Adrenal gland (tissue), 12 donors: ENCODE results near the gene NPPC. TPM values are rescaled to one million over a fixed set of nuclear protein-coding genes. Genes with fewer than 3 reads are reported as not detected.

ENCODE experiments used
- DNase-seq, 7 donors: peaks; one replicate each; pipeline ENCODE4 v3.0.0-alpha.2; 2019 to 2020
- H3K27ac ChIP-seq, 5 donors: fragments of 200-600 bp; sonication (generic) in 4 of 5; 1 replicate in 3 of 5; 2 replicates in 2 of 5; pipeline versions ENCODE4 v1.5.1 to v1.8.0; 2016 to 2020; ENCODE audit warnings: mild to moderate bottlenecking in 1 of 5
- H3K27me3 ChIP-seq: fragments of 200-600 bp; 2 replicates; pipeline ENCODE4 v1.8.0; 2021
- H3K36me3 ChIP-seq, 2 donors: fragments of 200-600 bp; replicated peaks in 1 of 2; 1 replicate in 1 of 2; 2 replicates in 1 of 2; pipeline versions ENCODE4 v1.5.1 to v1.8.0; 2018 to 2022
- H3K4me1 ChIP-seq, 2 donors: fragments of 200-600 bp; replicated peaks in 1 of 2; 1 replicate in 1 of 2; 2 replicates in 1 of 2; pipeline versions ENCODE4 v1.5.1 to v1.8.0; 2018 to 2021
- H3K4me3 ChIP-seq, 4 donors: fragments of 200-600 bp; sonication (generic) in 3 of 4; one replicate each; pipeline ENCODE4 v1.5.1; 2016 to 2018
- H3K9me3 ChIP-seq, 3 donors: fragments of 200-600 bp; sonication (generic) in 1 of 3; replicated peaks in 1 of 3; 1 replicate in 2 of 3; 2 replicates in 1 of 3; pipeline versions ENCODE4 v1.5.1 to v1.8.0; 2016 to 2021
- CTCF ChIP-seq, 6 experiments: fragments of 450-650 bp in 4 of 6; fragments of 200-600 bp in 2 of 6; sonication (generic) in 1 of 6; IDR thresholded peaks; 1 replicate in 5 of 6; 2 replicates in 1 of 6; pipeline versions ENCODE4 v1.5.1 to v1.8.0; 2016 to 2021; ENCODE audit warnings: antibody characterized with exemption in 6 of 6, mild to moderate bottlenecking in 2 of 6, moderate library complexity in 1 of 6
- POLR2A ChIP-seq, 2 donors: fragments of 450-650 bp; IDR thresholded peaks; one replicate each; pipeline ENCODE4 v1.6.1; 2017; ENCODE audit warnings: antibody characterized with exemption in 2 of 2, mild to moderate bottlenecking in 2 of 2, moderate library complexity in 1 of 2
- WGBS, 4 donors: extraction: QIAGEN DNeasy Blood & Tissue Kit in 2 of 4; methylation state at CpG; one replicate each; pipeline versions ENCODE4 v1.1.5 to v1.1.7; 2013 to 2017; 5-methylcytosine and 5-hydroxymethylcytosine counted together
- intact Hi-C, 2 donors: fragments of 100-400 bp; cut with DNase I; formaldehyde crosslinking; loops; one replicate each; pipeline versions ENCODE4 v1.14.1 to v1.15.0; 2022 to 2023
- polyA plus RNA-seq, 3 donors: library from polyadenylated mRNA; stranded (reverse); fragments of 200-250 nt in 2 of 3; fragments of 350-450 nt in 1 of 3; fragmentation: Illumina TruSeq in 1 of 3; extraction: RNeasy Lipid Tissue Mini Kit (QIAGEN cat#74804) in 1 of 3; gene quantifications; one replicate each; pipeline ENCODE4 v1.2.3, GENCODE V29; 2013 to 2014
- total RNA-seq, 9 donors: library from RNA; depleted of rRNA in 4 of 9; stranded (reverse); fragments of >200 nt in 4 of 9; fragments of 120-200 nt in 1 of 9; fragmentation: NEBNext Ultra II Directional in 1 of 9; extraction: Animal tissue kit (Norgen Biotek cat#: 25700) in 1 of 9; gene quantifications; one replicate each; pipeline versions ENCODE4 v1.1.0 to v1.2.4, GENCODE V29; 2013 to 2023
- donor health status: healthy with polysubstance abuse.
- donor health status: Bipolar disorder and iron deficiency.
- donor health status: DM: yes; HTN: yes; CAD: no.
- donor health status: DM: no; HTN: no; CAD: no.
- donor health status: DM: no; HTN: no; CAD: no.
- donor health status: DM: yes; HTN: yes; CAD: no.

The NPPC gene
- total and polyA plus RNA-seq, 12 donors: 0.13 to 0.74 (median 0.17) TPM; not detected in 9

GRCh38 chr2:231925303-231926179, 655 bp downstream of the NPPC start:
- H3K27me3 ChIP-seq: peaks cover 44% of the 10 kb centered on the region
- peak overlapping the region in 2 of 4 donors; percentile 10 to 35 for H3K4me3 ChIP-seq
- peak; percentile 80 to 92 (median 87) for DNase-seq
- TF ChIP-seq POLR2A (IDR thresholded peaks at IDR 0.05) (no peak), CTCF (IDR thresholded peaks at IDR 0.05) (peak; percentile 47 to 96 (median 82))
- intact Hi-C loops: loop anchor here (5.0 kb wide), 3 partner anchors 217 to 402 kb away; no protein-coding TSS in a partner anchor
- 0 to 1% (median 0%) methylated on average over 30 to 96 of the region's 96 CpGs; no CpG with 5 or more reads in 1 of the 4 donors for WGBS, 4 donors
- no peak overlapping the region for H3K27ac ChIP-seq
- peaks cover 13 to 21% of the 10 kb centered on the region in 2 donors for H3K4me1 ChIP-seq
- H3K36me3 ChIP-seq: no peaks in the 10 kb centered on the region
- H3K9me3 ChIP-seq: no peaks in the 10 kb centered on the region

- Histone ChIP-seq H3K4me3 (peak overlapping the region in 1 of 4 donors; percentile 35), H3K36me3 (no peaks in the 10 kb centered on the region)
- no peak for DNase-seq
These were observed 1.3 kb downstream of the NPPC start for GRCh38 chr2:231924889-231925275.

GRCh38 chr2:231923951-231924888, 2.0 kb downstream of the NPPC start:
- Histone ChIP-seq H3K27me3 (peaks cover 44% of the 10 kb centered on the region), H3K36me3 (no peaks in the 10 kb centered on the region), H3K4me3 (no peak overlapping the region), H3K4me1 (peaks cover 13 to 21% of the 10 kb centered on the region in 2 donors), H3K27ac (no peak overlapping the region), H3K9me3 (no peaks in the 10 kb centered on the region)
- intact Hi-C loops: no loop called here
- 77 to 85% (median 81%) methylated on average over 18 to 24 of the region's 24 CpGs for WGBS, 4 donors
- no peak for TF ChIP-seq POLR2A (IDR thresholded peaks at IDR 0.05)
- no peak for TF ChIP-seq CTCF (IDR thresholded peaks at IDR 0.05)
- no peak for DNase-seq

More at GRCh38 chr2:231924889-231925275, 1.3 kb downstream of the NPPC start:
- 33 to 39% (median 38%) methylated on average over 7 to 8 of the region's 8 CpGs for WGBS, 4 donors
- intact Hi-C loops: loop anchor here (5.0 kb wide), 3 partner anchors 217 to 402 kb away; no protein-coding TSS in a partner anchor
- TF ChIP-seq POLR2A (IDR thresholded peaks at IDR 0.05) (no peak), CTCF (IDR thresholded peaks at IDR 0.05) (no peak)
- Histone ChIP-seq H3K4me1 (peaks cover 13 to 21% of the 10 kb centered on the region in 2 donors), H3K27ac (no peak overlapping the region), H3K27me3 (peaks cover 44% of the 10 kb centered on the region), H3K9me3 (no peaks in the 10 kb centered on the region)

- no peak for DNase-seq
- H3K27ac ChIP-seq: no peak overlapping the region
- H3K4me1 ChIP-seq: peaks cover 13 to 21% of the 10 kb centered on the region in 2 donors
- no peak for TF ChIP-seq POLR2A (IDR thresholded peaks at IDR 0.05)
- no peak for TF ChIP-seq CTCF (IDR thresholded peaks at IDR 0.05)
- 71 to 95% (median 86%) methylated on average over 3 of the region's 3 CpGs for WGBS, 4 donors
- no peak overlapping the region for H3K4me3 ChIP-seq
- intact Hi-C loops: no loop called here
- no peaks in the 10 kb centered on the region for H3K36me3 ChIP-seq
- peaks cover 41% of the 10 kb centered on the region for H3K27me3 ChIP-seq
- H3K9me3 ChIP-seq: no peaks in the 10 kb centered on the region
These were observed 3.2 kb downstream of the NPPC start for GRCh38 chr2:231923010-231923344.
